Measurements from ENCODE around the gene EPS8.

Gene EPS8

DNA sequence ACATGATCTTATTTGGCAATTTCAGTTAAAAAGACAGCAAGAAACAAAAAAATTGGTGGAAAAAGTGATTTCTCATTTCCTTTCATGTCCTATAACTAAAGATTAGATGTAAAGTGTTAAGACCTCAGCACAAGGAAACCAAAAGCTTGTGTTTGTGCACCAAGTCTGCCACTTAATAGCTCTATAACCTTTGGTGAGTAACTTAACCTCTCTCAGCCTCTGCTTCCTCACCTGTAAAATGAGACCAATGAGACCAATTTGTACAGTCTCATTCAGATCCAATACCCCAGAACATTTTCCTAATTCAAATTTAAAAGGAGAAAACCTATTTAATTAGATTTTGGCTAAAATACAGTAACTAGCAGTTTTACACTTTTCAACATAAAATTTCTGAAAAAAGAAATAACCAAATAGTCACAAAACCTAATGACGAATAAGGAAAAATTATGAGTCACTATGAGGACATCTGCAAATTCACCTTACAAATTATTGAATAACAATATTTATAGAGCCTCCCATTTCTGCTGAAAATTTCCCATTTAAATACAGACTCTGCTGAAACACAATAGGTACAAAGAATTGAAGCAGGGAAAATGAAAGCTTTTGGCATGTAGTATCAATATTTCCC, 71.1 kb downstream of the EPS8 start:
- DNase-seq (ENCODE audit: low read depth) = no peak

DNA sequence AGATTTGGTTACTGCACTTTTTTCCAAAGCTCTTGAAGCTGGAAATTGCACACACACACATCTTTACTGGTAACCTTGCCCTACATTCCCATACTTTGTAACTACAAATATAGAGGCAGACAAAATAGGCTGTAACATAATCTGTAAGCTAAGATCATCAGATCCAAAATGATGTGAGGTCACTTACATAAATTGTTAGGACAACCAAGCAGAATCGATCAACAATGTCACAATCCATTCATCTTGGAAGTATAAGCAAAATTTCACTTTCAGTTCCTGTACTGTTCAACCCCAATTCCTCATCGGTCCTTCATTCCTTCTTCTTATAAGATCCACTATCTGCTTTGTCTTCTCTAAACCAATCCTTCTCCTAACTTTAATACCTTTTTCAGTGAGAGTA, 72.6 kb downstream of the EPS8 start:
- DNase-seq (ENCODE audit: low read depth) = no peak

DNA sequence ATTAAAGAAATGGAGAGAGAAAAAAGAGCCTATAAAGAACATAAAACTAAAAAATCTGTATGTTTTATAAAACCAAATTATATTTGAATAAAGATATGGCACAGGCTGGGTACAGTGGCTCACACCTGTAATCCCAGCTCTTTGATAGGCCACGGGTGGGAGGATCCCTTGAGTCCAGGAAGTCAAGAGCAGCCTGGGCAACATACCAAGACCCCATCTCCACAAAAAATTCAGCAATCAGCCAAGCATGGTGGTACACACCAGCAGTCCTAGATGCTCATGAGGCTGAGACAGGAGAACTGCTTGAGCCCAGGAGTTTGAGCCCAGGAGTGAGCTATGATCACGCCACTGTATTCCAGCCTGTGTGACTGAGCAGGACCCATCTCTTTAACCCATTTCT, 74.9 kb downstream of the EPS8 start:
- no peak for DNase-seq (ENCODE audit: low read depth)

DNA sequence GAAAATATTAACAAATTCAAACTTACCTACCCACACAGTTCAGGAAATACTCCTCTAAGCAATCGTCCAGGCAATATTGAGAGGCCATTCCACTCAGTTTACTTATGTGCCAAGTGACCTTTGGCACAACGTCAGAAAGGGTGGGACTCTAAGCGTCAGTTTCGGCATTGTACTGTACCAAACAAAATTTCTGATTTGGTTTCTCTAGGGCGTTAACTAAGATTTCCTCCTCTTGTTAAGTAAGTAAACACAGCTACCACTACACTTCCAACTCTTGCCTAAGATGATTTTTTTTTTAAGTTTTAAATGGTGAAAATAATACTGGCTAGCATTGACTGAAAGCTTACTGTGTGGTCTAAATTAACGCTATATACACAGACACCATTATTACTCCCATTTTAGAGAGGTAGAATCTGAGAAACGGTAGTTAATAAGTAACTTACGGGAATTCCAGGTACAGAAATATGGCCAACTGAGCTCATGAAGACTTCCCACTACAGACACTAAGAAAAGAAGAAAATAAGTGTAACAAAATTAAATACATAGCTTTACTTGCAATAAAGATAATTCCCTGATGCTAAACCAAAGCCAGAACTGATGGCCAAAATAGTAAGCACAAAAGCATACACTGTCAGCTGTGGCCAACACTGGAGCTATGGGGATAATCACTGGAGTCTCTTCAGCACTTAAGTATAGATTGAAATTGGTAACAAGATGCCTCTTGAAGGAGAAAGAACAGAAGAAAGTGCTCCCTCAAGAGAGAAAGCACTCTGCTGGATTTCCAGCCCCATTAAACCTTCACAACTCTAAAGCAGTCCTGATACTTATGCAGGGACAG, 76.1 kb downstream of the EPS8 start:
- no peak for DNase-seq (ENCODE audit: low read depth)

DNA sequence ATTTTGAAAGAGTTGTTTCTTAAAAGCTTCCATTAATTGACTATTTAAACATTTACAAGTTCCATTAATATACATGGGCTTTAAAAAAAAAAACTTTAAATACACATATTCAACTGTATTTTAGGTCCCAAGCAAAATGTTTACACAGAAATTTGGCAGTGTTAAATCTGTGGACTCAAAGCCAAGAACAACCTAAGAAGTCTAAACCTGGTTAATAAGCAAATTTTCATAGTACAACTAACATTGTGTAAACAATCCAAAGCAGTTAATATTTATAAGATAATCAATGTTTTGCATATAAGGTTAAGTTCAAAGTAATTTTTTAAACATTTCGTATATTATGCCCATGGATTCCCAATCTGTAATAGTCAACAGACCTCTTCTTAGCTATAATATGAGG, 77.0 kb downstream of the EPS8 start:
- no peak for DNase-seq (ENCODE audit: low read depth)

DNA sequence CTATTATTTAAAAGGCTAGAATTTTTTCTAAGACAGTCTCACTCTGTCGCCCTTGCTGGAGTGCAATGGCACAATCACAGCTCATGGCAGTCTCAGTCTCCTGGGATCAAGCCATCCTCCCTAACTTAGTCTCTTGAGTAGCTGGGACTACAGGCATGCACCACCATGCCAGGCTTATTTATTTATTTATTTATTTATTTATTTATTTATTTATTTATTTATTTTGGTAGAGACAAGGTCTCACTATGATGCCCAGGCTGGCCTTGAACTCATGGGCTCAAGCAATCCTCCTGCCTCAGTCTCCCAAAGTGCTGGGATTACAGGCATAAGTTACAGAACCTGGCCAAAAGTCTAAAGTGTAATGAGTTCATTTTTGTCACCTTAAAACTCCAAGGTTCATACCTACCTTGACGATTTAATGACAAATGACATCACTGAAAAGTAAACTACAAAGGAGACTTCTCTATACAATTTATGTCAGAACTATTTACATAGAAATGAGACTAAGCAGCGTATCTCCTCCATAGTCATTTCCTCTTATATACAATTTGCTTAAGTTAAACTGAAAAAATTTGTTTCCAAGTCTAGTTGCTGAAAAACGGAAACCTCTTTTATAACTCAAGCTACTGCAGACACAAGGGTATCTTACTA, 78.2 kb downstream of the EPS8 start:
- no peak for DNase-seq (ENCODE audit: low read depth)

DNA sequence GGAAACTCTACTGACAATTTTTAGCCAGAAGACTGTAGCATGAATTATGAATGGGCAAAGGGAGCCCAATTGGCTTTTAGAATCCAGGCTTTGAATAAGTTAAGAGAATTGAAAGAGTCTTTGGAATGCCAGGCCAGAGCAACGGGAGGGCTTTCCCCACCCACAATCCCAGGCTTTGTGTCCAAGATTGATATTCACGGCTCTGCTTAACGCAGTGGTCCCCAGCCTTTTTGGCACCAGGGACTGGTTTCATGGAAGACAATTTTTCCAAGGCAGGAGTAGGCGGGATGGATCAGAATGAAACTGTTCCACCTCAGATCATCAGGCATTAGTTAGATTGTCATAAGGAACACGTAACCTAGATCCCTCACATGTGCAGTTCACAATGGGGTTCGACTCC, 79.6 kb downstream of the EPS8 start:
- no peak for DNase-seq (ENCODE audit: low read depth)

DNA sequence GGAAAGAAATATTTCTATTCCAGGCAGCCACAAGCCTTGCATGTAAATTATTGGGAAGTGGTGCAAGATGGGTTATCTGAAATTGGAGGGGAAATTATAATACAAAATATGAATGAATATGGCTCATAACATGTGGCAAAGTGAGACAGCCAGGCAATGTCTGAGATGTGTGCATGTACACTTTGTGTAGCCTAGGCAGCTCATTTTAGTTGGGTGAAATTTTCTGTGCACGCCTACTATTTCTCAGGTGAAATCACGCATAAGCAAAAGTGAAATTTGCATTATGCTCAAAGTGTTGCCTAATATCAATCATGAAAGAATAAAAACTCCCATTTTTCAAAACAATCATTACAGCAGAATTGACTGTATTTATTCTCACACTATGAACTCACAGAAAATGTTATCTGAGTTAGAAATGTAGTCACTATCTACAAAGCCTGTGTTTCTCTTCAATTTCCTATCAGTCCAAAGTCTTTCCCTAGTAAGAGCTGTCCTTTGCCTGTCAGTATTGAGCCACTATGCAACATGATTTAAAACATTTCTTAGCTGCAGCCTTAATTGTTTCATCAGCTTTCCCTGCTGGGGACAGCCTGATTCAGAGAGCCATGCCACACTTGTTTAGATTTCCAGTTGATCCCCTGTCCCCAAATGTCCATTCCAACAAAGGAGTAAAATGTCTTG, 80.7 kb downstream of the EPS8 start:
- DNase-seq (ENCODE audit: low read depth) = no peak

GRCh38 chr12:15707516-15708199, 81.5 kb downstream of the EPS8 start:
- DNase-seq (ENCODE audit: low read depth) = no peak

- DNase-seq (ENCODE audit: low read depth) = no peak
These were observed 83.0 kb downstream of the EPS8 start for GRCh38 chr12:15706010-15706676.

DNA sequence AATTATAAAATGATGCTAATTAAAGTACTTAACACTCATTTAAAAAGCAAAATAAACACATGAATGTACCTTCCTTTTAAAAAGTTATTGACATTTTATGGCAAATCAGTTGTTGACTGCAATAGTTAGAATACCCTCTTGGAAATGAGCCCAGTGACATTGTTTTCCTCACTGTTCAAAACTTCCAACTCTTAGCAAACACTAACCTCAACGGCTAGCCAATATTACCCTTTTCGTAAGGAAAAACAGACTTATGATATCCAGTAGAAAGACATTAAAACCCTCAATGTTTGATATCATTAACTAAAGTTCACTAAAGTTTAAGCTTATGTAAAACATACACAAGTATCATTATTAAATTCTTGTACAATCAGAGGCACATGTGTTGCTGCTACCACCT, 83.6 kb downstream of the EPS8 start:
- DNase-seq (ENCODE audit: low read depth) = no peak

DNA sequence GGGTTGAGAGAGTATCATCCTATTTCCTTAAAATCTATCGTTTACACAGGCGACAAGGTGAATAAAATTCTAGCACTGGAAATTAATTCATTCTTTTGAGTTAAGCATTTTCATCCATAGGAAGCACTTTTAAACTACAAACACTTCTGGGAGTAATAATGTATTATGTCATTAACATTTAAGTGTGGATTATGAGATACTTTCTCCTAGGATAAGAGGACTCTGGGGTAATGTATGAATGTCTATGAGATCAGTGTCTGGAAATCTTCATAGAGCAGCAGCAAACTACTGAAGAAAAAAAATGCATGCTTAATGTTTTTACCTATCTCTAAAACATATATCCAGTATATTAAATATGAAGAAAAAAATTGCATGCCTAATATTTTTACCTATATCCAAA, 86.9 kb downstream of the EPS8 start:
- DNase-seq (ENCODE audit: low read depth) = no peak

- no peak for DNase-seq (ENCODE audit: low read depth)
These were observed 87.5 kb downstream of the EPS8 start for GRCh38 chr12:15701631-15702156.

DNA sequence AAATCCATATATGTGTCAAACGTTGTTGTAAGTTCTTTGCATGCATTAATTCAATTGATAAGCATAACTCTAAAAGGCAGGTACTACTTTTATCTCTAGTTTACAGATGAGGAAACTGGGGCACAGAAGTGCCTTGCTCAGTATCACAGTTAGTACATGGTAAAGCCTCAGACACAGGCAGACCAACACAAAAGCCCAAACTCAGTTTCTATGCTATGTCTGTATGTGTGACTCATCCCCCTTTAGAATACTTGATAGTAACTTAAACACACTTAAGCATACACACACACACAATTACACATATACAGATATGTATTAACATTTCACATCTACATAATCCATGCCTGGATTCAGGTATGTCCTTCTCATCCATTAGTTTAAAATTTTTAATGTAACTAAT, 88.0 kb downstream of the EPS8 start:
- no peak for DNase-seq (ENCODE audit: low read depth)

DNA sequence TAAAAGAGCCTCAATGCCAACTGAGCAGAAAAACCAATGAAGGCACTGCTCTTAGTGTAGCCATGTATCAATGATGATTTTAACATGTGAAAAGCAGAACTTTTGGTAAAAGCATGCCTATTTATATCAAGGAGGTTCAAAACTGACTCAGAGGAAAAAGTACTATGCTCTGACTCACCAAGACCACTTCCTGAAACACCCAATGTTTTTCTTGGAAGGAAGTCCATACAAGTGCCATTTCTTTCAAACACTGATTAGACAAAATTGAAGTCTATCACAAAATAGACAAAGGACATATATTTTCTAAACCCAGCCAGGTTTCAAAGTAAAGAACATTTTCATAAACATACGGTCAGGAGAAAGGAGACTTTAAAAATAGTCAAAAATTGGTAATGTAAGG, 88.6 kb downstream of the EPS8 start:
- DNase-seq (ENCODE audit: low read depth) = peak; percentile 86

DNA sequence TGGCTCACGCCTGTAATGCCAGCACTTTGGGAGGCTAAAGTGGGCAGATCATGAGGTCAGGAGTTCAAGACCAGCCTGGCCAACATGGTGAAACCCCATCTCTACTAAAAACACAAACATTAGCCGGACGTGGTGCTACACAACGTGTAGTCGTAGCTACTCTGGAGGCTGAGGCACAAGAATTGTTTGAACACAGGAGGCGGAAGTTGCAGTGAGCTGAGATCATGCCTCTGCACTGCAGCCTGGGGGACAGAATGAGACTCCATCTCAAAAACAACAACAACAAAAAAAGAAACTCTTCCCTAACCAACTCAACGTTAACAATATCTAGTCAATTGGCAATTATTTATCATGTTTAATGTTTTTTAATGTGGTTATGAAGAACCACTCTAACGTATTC, 89.3 kb downstream of the EPS8 start:
- no peak for DNase-seq (ENCODE audit: low read depth)

GRCh38 chr12:15698377-15698871, 90.8 kb downstream of the EPS8 start:
- no peak for DNase-seq (ENCODE audit: low read depth)

DNA sequence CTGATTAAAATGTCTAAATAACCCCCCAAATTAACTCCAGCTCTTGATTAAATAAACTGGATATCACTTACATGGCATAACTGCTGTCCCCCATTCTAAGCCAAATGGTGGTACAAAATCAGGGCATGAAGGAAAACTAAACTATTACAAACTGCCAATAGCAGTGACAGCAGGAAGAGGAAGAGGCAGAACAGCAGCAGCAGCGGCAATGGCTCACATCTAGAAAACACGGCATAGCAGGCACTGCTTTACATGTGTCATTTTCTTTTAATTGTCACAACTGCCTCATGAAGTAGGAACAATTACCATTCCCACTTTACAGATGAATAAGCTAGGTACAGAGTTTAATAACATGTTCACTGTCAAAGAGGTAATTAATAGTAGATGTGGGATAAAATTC, 92.0 kb downstream of the EPS8 start:
- DNase-seq (ENCODE audit: low read depth) = no peak

DNA sequence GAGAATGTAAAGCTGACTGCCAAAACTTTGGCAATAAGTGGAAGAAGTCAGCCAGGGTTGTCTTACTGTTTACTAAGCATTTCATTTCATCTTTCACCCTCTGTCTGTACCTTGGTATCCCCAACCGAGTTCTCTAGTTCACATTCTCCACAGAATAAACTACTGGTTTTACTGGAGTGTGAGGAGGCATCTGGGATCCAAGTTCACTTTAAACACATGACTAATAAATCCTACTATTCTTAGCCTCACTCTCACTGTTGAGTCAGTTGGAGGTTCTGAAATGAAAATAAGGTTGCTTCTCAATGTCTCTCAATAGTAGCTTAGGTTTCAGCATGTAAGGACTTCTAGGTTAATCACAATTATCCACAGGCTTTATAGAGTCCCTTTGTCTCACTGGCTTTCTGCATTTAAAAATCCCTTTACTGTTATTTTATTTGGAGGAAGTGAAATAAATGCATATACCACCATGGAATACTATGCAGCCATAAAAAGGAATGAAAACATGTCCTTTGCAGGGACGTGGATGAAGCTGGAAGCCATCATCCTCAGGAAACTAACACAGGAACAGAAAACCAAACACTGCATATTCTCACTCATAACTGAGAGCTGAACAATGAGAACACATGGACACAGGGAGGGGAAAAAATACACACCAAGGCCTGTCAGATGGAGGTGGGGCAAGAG, 95.8 kb downstream of the EPS8 start:
- no peak for DNase-seq (ENCODE audit: low read depth)

- no peak for DNase-seq (ENCODE audit: low read depth)
These were observed 97.8 kb downstream of the EPS8 start for GRCh38 chr12:15691388-15691787.

DNA sequence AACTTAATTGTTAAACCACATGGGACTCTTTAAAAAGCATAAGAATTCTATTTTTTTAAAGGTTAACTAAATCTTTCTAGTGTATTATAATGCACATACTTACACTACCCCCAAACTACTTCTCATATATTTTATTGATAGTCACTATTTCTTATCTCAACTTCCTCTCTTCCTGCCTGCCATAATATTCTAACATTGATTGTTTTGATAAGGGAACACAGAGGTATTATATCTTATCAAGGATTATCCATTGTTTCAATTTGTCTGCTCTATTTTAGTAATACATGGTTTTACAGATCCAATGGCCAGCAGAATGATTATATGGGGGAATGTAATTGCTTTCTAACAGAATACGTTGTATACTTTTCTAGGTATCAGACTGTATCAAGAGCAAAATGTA, 98.9 kb downstream of the EPS8 start:
- no peak for DNase-seq (ENCODE audit: low read depth)

Data from HS-5 (cell line).